Vagina (tissue), 2 donors: ENCODE results near the gene ATP11C.

Source experiments
- POLR2A ChIP-seq, 2 donors: fragments of 450-650 bp; IDR thresholded peaks; one replicate each; pipeline ENCODE4 v1.6.1; 2017; ENCODE audit warnings: antibody characterized with exemption in 2 of 2, mild to moderate bottlenecking in 2 of 2, moderate library complexity in 2 of 2
- POLR2AphosphoS5 ChIP-seq, 2 donors: sonication (generic); formaldehyde crosslinking; IDR thresholded peaks; one replicate each; pipeline ENCODE4 v1.9.0; 2017; ENCODE audit warnings: antibody characterized with exemption in 2 of 2, mild to moderate bottlenecking in 2 of 2, low read depth in 1 of 2; ENCODE audit not compliant: insufficient read depth in 1 of 2
- TF ChIP-seq, protein P1 (sequence below), 3 experiments: fragments of 450-650 bp in 2 of 3; fragments of 200-600 bp in 1 of 3; sonication (generic) in 1 of 3; IDR thresholded peaks; one replicate each; pipeline ENCODE4 v1.5.1; 2017 to 2019; ENCODE audit warnings: antibody characterized with exemption in 3 of 3, mild to moderate bottlenecking in 2 of 3, moderate library complexity in 2 of 3

DNA sequence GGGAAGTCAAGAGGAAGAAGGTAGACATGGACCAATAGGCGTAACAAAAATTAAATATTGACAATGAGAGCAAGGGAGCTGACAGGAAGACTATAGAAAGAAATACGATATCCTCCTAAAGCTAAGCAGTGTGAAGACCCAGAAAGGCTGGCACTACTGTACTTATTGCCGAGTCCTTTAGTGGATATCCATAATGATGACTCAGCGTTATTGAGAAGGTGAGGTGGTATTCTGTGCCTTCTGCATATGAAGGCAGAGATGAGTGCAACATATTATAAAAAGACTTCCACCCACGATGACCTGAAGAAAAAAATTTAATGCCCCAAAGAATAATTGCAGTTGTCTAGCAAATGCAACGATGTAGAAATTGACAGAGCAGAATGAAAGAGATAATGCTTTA, 211.9 kb downstream of the ATP11C start:
- TF ChIP-seq POLR2A (IDR thresholded peaks at IDR 0.05), result no peak
- no peak for TF ChIP-seq POLR2AphosphoS5 (IDR thresholded peaks at IDR 0.05; ENCODE audit: insufficient read depth in 1 of 2, low read depth in 1 of 2)
- TF ChIP-seq, protein P1, sequence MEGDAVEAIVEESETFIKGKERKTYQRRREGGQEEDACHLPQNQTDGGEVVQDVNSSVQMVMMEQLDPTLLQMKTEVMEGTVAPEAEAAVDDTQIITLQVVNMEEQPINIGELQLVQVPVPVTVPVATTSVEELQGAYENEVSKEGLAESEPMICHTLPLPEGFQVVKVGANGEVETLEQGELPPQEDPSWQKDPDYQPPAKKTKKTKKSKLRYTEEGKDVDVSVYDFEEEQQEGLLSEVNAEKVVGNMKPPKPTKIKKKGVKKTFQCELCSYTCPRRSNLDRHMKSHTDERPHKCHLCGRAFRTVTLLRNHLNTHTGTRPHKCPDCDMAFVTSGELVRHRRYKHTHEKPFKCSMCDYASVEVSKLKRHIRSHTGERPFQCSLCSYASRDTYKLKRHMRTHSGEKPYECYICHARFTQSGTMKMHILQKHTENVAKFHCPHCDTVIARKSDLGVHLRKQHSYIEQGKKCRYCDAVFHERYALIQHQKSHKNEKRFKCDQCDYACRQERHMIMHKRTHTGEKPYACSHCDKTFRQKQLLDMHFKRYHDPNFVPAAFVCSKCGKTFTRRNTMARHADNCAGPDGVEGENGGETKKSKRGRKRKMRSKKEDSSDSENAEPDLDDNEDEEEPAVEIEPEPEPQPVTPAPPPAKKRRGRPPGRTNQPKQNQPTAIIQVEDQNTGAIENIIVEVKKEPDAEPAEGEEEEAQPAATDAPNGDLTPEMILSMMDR (IDR thresholded peaks at IDR 0.05), result no peak
